HG03439 (cell line): Measurements from ENCODE around the gene PAGE4.

Experiments
- ATAC-seq: cut with Tn5 transposase; IDR thresholded peaks from one replicate; pipeline ENCODE4 v1.9.1; 2021; ENCODE audit warnings: mild to moderate bottlenecking, moderate library complexity; ENCODE audit not compliant: unreplicated experiment

PAGE4 gene

GRCh38 chrX:49829016-49829415 lies at the start of gene PAGE4:
Gene PAGE4, plus strand, starts transcription at chrX:49829303. Its CDS starts 1,126 bp downstream, at chrX:49830429.
- no peak for ATAC-seq

GRCh38 chrX:49784747-49785280 lies 44.3 kb upstream of the PAGE4 start:
- ATAC-seq, result no peak

GRCh38 chrX:49792376-49792775 lies 36.7 kb upstream of the PAGE4 start:
- ATAC-seq, result no peak

DNA sequence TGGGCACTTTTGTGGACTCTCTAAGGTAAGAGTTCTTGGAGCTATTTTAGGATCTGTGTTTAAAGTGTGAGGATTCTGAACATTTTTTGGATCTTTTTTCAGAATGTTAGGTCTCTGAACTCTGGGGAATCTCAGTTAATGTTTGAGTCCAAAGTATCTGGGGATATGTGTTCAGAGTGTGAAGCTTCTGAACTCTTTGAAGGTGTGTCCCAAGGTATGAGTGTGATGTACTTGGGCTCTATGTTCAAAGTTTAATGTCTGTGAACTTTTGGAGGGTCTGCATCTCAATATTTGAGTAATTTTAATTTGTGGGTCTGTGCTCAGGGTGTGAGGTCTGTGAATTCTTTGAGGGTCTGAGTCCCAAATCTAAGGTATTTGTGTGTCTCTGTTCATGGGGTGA lies 35.4 kb upstream of the PAGE4 start:
- ATAC-seq, result no peak

DNA sequence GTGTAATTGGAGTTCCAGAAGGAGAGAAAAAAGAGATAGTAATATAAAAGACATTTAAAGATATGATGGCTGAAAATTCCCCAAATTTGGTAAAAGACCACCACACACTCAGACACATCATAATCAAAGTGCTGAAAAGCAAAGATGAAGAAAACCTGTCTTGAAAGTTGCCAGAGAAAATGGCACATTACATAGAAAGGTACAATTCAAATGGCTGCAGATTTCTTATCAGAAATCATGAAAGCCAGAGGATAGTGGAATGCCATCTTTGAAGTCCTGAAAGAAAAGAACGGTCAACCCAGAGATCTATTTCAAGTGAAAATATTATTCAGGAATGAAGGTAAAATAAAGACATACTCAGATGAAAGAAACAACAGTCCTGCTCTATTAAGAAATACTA lies 29.3 kb upstream of the PAGE4 start:
- ATAC-seq, result no peak

DNA sequence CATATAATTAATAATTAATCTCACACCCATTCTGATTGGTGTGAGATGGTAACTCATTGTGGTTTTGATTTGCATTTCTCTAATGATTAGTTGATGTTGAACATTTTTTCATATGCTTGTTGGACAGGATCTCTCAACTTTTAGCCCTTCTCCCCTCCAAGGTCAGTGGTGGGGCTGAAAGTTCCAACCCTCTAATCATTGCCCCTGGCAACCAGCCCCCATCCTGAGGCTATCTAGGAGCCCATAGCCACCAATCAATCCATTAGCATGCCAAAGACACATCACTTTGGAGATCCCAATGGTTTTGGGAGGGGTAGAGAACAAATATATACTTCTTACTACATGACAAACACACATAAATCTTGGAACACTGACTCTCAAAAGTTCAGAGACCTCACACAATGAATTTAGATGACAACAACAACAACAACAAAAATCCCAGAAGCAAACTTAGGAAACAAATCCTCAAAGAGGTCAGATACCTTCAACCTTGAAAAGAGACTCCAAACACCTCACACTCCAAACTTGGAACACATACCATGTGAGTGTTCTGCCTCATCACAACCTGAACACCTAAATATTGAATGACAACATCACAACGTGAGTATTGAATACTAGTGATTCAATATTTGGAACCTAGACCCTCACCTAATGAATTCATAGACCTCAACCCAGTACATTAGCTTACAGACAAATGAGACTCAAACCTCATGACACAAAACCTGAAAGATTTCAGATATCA lies 19.0 kb upstream of the PAGE4 start:
- ATAC-seq, result no peak

- ATAC-seq, result no peak
Observed at GRCh38 chrX:49812177-49812576, 16.9 kb upstream of the PAGE4 start.

DNA sequence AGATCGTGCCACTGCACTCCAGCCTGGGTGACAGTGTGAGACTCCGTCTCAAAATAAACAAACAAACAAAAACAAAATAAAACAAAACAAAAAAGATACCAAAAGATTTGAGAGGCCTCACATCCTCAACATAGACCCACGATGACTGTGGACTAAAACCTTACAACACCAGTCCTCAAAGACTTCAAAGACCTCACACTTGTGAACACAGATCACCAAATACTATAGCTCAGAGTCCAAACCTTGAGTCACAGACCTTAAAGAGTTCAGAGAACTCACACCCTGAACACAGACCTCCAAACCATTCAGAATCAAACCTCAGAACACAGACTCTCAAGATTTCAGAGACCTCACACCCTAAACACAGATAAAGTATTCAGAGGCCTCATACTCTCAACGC lies 12.7 kb upstream of the PAGE4 start:
- ATAC-seq, result no peak

- no peak for ATAC-seq
Observed at GRCh38 chrX:49838374-49838773, 9.3 kb downstream of the PAGE4 start.

GRCh38 chrX:49840679-49841078 lies 11.6 kb downstream of the PAGE4 start:
- ATAC-seq, result peak; percentile 46

DNA sequence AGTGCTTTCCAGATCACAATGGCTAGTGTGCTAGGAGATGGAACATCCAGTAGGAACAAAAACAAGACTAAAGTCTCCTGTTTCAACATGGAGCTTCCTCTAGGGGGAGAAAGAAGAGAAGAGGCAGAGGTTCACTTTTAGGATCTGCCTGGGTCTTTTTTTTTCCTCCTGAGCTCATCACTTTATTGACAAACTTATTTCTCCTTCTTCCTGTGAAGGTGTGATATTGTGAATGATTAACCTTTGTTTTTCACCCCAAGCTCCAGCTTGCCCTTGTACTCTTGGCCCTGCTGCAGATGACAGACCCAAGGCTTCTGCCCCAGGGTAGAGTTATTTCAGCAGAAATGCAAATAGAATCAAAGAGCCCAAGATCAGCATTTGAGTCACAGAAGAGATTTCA lies 13.5 kb downstream of the PAGE4 start:
- ATAC-seq, result no peak

DNA sequence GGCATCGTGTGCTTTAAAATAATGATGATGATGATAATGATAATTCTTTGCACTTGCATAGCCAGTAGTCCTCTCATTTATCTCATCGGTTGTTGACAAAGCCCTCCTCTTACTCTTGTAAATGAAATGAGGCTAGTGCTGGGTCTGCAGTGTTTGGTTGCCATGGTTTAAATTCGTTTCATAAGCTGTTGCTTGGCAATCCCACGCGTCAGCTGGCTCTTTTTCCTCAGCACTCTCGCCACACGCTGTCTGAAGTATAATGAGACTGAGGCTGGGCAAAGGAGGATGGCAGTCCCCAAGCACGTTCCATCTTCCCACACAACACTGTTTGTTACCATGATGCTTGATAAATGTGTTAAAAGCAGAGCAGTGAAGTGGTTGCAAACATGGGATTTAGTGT lies 15.5 kb downstream of the PAGE4 start:
- ATAC-seq, result no peak

- ATAC-seq, result no peak
Observed at GRCh38 chrX:49845701-49846403, 16.7 kb downstream of the PAGE4 start.

- no peak for ATAC-seq
Observed at GRCh38 chrX:49846522-49846921, 17.4 kb downstream of the PAGE4 start.

- no peak for ATAC-seq
Observed at GRCh38 chrX:49848275-49848674, 19.2 kb downstream of the PAGE4 start.

GRCh38 chrX:49850028-49850427 lies 20.9 kb downstream of the PAGE4 start:
- no peak for ATAC-seq

GRCh38 chrX:49853661-49854060 lies 24.6 kb downstream of the PAGE4 start:
- no peak for ATAC-seq

GRCh38 chrX:49856819-49857218 lies 27.7 kb downstream of the PAGE4 start:
- no peak for ATAC-seq

- no peak for ATAC-seq
Observed at GRCh38 chrX:49858341-49858740, 29.2 kb downstream of the PAGE4 start.

GRCh38 chrX:49859491-49859890 lies 30.4 kb downstream of the PAGE4 start:
- no peak for ATAC-seq

DNA sequence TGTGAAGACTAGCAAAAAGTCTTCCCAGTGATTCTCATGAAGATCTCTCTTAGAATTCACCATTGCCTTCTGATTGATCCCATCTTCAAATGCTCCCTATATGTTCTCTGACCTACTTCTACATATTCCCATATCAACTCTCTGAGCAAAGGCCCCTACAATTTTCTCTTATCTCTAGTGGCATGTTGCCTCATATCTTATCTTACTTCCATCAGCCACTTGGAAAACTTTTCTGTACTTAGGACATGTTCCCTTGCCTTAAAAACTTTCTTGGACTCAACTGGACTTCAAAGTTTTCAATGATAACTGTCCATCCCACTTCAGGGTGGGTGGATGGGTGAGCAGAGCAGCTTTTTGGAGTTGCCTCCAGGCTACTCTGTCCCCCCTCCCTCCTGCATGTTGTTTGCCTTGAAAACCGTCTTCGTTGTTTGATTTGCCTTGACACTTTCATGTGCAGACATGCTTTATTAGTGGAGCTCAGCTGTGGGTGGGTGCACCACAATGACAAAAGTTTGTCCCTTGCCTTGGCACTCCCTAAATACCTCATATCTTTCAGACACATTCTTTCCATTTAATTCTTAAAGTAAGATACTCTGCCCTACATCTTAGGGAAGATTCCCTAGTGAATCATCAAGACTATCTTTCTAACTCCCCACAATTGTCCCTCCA lies 31.9 kb downstream of the PAGE4 start:
- ATAC-seq, result no peak

DNA sequence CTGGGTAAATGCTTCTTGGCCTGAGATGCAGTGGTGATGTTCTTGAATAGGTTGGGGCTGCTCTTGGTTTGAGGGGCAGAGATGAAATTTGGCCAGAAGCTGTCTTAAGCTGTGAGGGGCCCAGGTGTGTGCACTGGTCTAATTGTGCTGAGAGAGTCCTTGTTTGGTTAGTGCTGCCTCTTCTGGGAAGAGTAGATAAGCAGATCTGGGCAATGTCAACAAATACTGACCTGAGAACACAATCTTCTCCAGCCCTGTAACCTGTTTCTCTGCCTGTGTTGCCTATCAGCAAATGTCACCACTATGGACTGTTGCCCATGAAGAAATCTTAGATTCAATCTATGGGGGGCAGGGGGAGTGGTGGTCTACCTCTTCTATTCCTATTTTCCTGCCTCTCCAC lies 33.0 kb downstream of the PAGE4 start:
- no peak for ATAC-seq
